H9 (cell line): ENCODE results near the gene PDE4DIP. TPM values are rescaled to one million over a fixed set of nuclear protein-coding genes. Genes with fewer than 3 reads are reported as not detected.
"Not testable (repeated sequence)": the region's sequence is repeated elsewhere in the genome, so short reads cannot be mapped to it uniquely, and the experiment has no call there.

Experiments used
- DNase-seq: peaks from one replicate; pipeline ENCODE4 v3.0.0-alpha.2; 2017
- H2AFZ ChIP-seq: one replicate; pipeline ENCODE4 v1.6.1; 2013; ENCODE audit warnings: mild to moderate bottlenecking, low read length, control low read depth, moderate library complexity
- H2AK5ac ChIP-seq: 2 replicates; pipeline ENCODE4 v1.6.1; 2013; ENCODE audit warnings: low read length, control low read depth, mixed read lengths; ENCODE audit not compliant: insufficient read length
- H2BK120ac ChIP-seq: one replicate; pipeline ENCODE4 v1.6.1; 2013; ENCODE audit warnings: low read depth, mild to moderate bottlenecking, low read length, control low read depth, inconsistent platforms; ENCODE audit not compliant: poor library complexity, severe bottlenecking
- H2BK12ac ChIP-seq: 2 replicates; pipeline ENCODE4 v1.6.1; 2013; ENCODE audit warnings: low read length, control low read depth, mixed read lengths, low read depth; ENCODE audit not compliant: insufficient read length
- H2BK15ac ChIP-seq: 2 replicates; pipeline ENCODE4 v1.6.1; 2013; ENCODE audit warnings: low read depth, low read length, control low read depth
- H2BK20ac ChIP-seq: one replicate; pipeline ENCODE4 v1.6.1; 2013; ENCODE audit warnings: low read depth, mild to moderate bottlenecking, low read length, control low read depth, inconsistent platforms; ENCODE audit not compliant: poor library complexity, severe bottlenecking
- H2BK5ac ChIP-seq: 2 replicates; pipeline ENCODE4 v1.6.1; 2013; ENCODE audit warnings: low read length, control low read depth, mixed read lengths; ENCODE audit not compliant: insufficient read length
- H3K14ac ChIP-seq: 2 replicates; pipeline ENCODE4 v1.6.1; 2013; ENCODE audit warnings: low read length, control low read depth; ENCODE audit not compliant: insufficient read depth
- H3K18ac ChIP-seq: 2 replicates; pipeline ENCODE4 v1.6.1; 2013; ENCODE audit warnings: low read depth, mild to moderate bottlenecking, mixed read lengths, low read length, control low read depth; ENCODE audit not compliant: insufficient read length
- H3K23ac ChIP-seq: 2 replicates; pipeline ENCODE4 v1.6.1; 2013; ENCODE audit warnings: low read length, control low read depth, mixed read lengths, low read depth; ENCODE audit not compliant: insufficient read length
- H3K23me2 ChIP-seq: 2 replicates; pipeline ENCODE4 v1.6.1; 2013; ENCODE audit warnings: low read depth, mild to moderate bottlenecking, mixed read lengths, low read length, control low read depth; ENCODE audit not compliant: insufficient read length, poor library complexity, severe bottlenecking
- H3K27ac ChIP-seq: 2 replicates; pipeline ENCODE4 v1.5.1; 2013; ENCODE audit warnings: low read length, control low read depth, mixed read lengths, low read depth; ENCODE audit not compliant: insufficient read length
- H3K27me3 ChIP-seq: 2 replicates; pipeline ENCODE4 v1.6.1; 2013; ENCODE audit warnings: low read length, control low read depth, inconsistent platforms; ENCODE audit not compliant: insufficient read depth
- H3K4ac ChIP-seq: 2 replicates; pipeline ENCODE4 v1.6.1; 2013; ENCODE audit warnings: low read depth, mild to moderate bottlenecking, control low read depth, inconsistent platforms, low read length, moderate library complexity
- H3K4me1 ChIP-seq: 2 replicates; pipeline ENCODE4 v1.6.1; 2013; ENCODE audit warnings: low read length, control low read depth, inconsistent platforms; ENCODE audit not compliant: insufficient read depth
- H3K4me2 ChIP-seq: 2 replicates; pipeline ENCODE4 v1.6.1; 2013; ENCODE audit warnings: low read length, control low read depth, mixed read lengths; ENCODE audit not compliant: insufficient read length, insufficient read depth
- H3K56ac ChIP-seq: 2 replicates; pipeline ENCODE4 v1.6.1; 2013; ENCODE audit warnings: low read depth, mild to moderate bottlenecking, mixed read lengths, low read length, control low read depth; ENCODE audit not compliant: insufficient read length
- H3K79me1 ChIP-seq: 2 replicates; pipeline ENCODE4 v1.6.1; 2013; ENCODE audit warnings: low read depth, mild to moderate bottlenecking, moderate library complexity, low read length, control low read depth, inconsistent platforms; ENCODE audit not compliant: insufficient read depth, poor library complexity, severe bottlenecking
- H3K79me2 ChIP-seq: 2 replicates; pipeline ENCODE4 v1.6.1; 2013; ENCODE audit warnings: low read length, control low read depth, inconsistent platforms; ENCODE audit not compliant: insufficient read depth
- H3K9ac ChIP-seq: 2 replicates; pipeline ENCODE4 v1.6.1; 2013; ENCODE audit warnings: low read length, control low read depth, mixed read lengths; ENCODE audit not compliant: insufficient read length; ENCODE audit errors: extremely low read depth
- H3K9me3 ChIP-seq: one replicate; pipeline ENCODE4 v1.6.1; 2013; ENCODE audit warnings: low read depth, low read length, inconsistent platforms; ENCODE audit not compliant: control insufficient read depth
- H3T11ph ChIP-seq: one replicate; pipeline ENCODE4 v1.6.1; 2013; ENCODE audit warnings: mild to moderate bottlenecking, low read length, control low read depth, inconsistent platforms
- H4K20me1 ChIP-seq: one replicate; pipeline ENCODE4 v1.6.1; 2013; ENCODE audit not compliant: control insufficient read depth, insufficient read length, insufficient read depth
- H4K5ac ChIP-seq: 2 replicates; pipeline ENCODE4 v1.6.1; 2013; ENCODE audit warnings: low read depth, mild to moderate bottlenecking, mixed read lengths, low read length, control low read depth; ENCODE audit not compliant: insufficient read length
- H4K8ac ChIP-seq: replicated peaks from 2 replicates; pipeline ENCODE4 v1.6.1; 2013; ENCODE audit warnings: low read length, control low read depth, mixed read lengths, low read depth; ENCODE audit not compliant: insufficient read length
- H4K91ac ChIP-seq: 2 replicates; pipeline ENCODE4 v1.6.1; 2013; ENCODE audit warnings: low read depth, mild to moderate bottlenecking, moderate library complexity, mixed read lengths, low read length, control low read depth; ENCODE audit not compliant: insufficient read length
- H3K27ac Mint-ChIP-seq, 3 experiments: 2 replicates in 2 of 3; 3 replicates in 1 of 3; pipeline ENCODE4 v1.8.0; 2020 to 2021; ENCODE audit warnings: mixed read lengths in 3 of 3, mild to moderate bottlenecking in 1 of 3, moderate library complexity in 1 of 3
- H3K27me3 Mint-ChIP-seq: 2 replicates; pipeline ENCODE4 v1.8.0; 2021; ENCODE audit warnings: low read depth, mild to moderate bottlenecking, moderate library complexity, mixed read lengths
- H3K36me3 Mint-ChIP-seq, 3 experiments: 2 replicates in 2 of 3; 3 replicates in 1 of 3; pipeline ENCODE4 v1.8.0; 2020 to 2021; ENCODE audit warnings: low read depth in 3 of 3, mixed read lengths in 3 of 3; ENCODE audit not compliant: insufficient read depth in 1 of 3
- H3K4me1 Mint-ChIP-seq, 2 experiments: 2 replicates each; pipeline ENCODE4 v1.8.0; 2020; ENCODE audit warnings: mixed read lengths in 2 of 2
- H3K4me3 Mint-ChIP-seq, 2 experiments: 2 replicates in 1 of 2; 3 replicates in 1 of 2; pipeline ENCODE4 v1.8.0; 2020 to 2021; ENCODE audit warnings: mild to moderate bottlenecking in 2 of 2, mixed read lengths in 2 of 2, moderate library complexity in 1 of 2
- H3K9me3 Mint-ChIP-seq, 2 experiments: 2 replicates in 1 of 2; 3 replicates in 1 of 2; pipeline ENCODE4 v1.8.0; 2020; ENCODE audit warnings: mild to moderate bottlenecking in 2 of 2, mixed read lengths in 2 of 2, moderate library complexity in 1 of 2
- WGBS: extraction: QIAGEN DNeasy Blood & Tissue Kit; methylation state at CpG from one replicate; pipeline ENCODE4 v1.1.7; 2013; ENCODE audit warnings: missing lambda C conversion rate, low lambda C conversion rate, mixed read lengths; ENCODE audit not compliant: insufficient read length; ENCODE audit errors: extremely low coverage; 5-methylcytosine and 5-hydroxymethylcytosine counted together
- total RNA-seq: library from RNA; stranded (reverse); gene quantifications from 2 replicates; pipeline ENCODE4 v1.2.1, GENCODE V29; 2021

The PDE4DIP gene
- total RNA-seq, 1 experiment from 2014 or later, result 15.7 TPM

- H3K14ac ChIP-seq, H3K4me2 ChIP-seq, H2AK5ac ChIP-seq, H3T11ph ChIP-seq, H3K79me2 ChIP-seq, H2BK5ac ChIP-seq, H3K9ac ChIP-seq, H2BK12ac ChIP-seq, H3K27me3 Mint-ChIP-seq, H3K9me3 ChIP-seq, H3K4me3 Mint-ChIP-seq, H3K56ac ChIP-seq, H3K23me2 ChIP-seq, H3K27ac ChIP-seq, H2BK15ac ChIP-seq, H3K4me1 Mint-ChIP-seq, H3K9me3 Mint-ChIP-seq, H3K4me1 ChIP-seq, H2BK120ac ChIP-seq, H3K18ac ChIP-seq, H2BK20ac ChIP-seq, H4K20me1 ChIP-seq, H4K8ac ChIP-seq, H3K27me3 ChIP-seq, H3K27ac Mint-ChIP-seq, H3K23ac ChIP-seq, H3K79me1 ChIP-seq, H3K4ac ChIP-seq, H4K91ac ChIP-seq, DNase-seq, H2AFZ ChIP-seq, H4K5ac ChIP-seq: not testable (repeated sequence)
- peaks cover 2 to 24% (median 18%) of the 10 kb centered on the region in 3 experiments; a peak in 5 of 7 replicates for H3K36me3 Mint-ChIP-seq
- no CpG with 5 or more reads among the region's 1 CpG for WGBS
These were observed 131.2 kb downstream of the PDE4DIP start for GRCh38 chr1:148975453-148975852.

- not testable (repeated sequence) for H3K9ac ChIP-seq
These were observed 131.8 kb downstream of the PDE4DIP start for GRCh38 chr1:148975866-148976537.

More at GRCh38 chr1:148975866-148976537, 131.8 kb downstream of the PDE4DIP start:
- not testable (repeated sequence) for H3K18ac ChIP-seq, H2BK5ac ChIP-seq, H2BK15ac ChIP-seq, H4K5ac ChIP-seq, DNase-seq, H2AFZ ChIP-seq, H3K4me1 ChIP-seq, H3K56ac ChIP-seq, H4K91ac ChIP-seq, H3K9me3 Mint-ChIP-seq, H3K9me3 ChIP-seq, H3K4me1 Mint-ChIP-seq, H2BK12ac ChIP-seq, H4K20me1 ChIP-seq, H3T11ph ChIP-seq, H2BK120ac ChIP-seq, H2AK5ac ChIP-seq, H3K4ac ChIP-seq, H3K27ac Mint-ChIP-seq, H3K27me3 Mint-ChIP-seq, H3K23ac ChIP-seq, H4K8ac ChIP-seq, H3K27me3 ChIP-seq, H3K4me3 Mint-ChIP-seq, H2BK20ac ChIP-seq, H3K79me1 ChIP-seq, H3K4me2 ChIP-seq, H3K23me2 ChIP-seq, H3K14ac ChIP-seq, H3K27ac ChIP-seq, H3K79me2 ChIP-seq
- WGBS, result no CpG with 5 or more reads among the region's 1 CpG
- H3K36me3 Mint-ChIP-seq, result peaks cover 3 to 28% (median 23%) of the 10 kb centered on the region in 3 experiments; a peak in 6 of 7 replicates
